ENCODE measurements around the gene MECR. TPM values are rescaled to one million over a fixed set of nuclear protein-coding genes. Genes with fewer than 3 reads are reported as not detected.

The MECR gene
- total RNA-seq, 1 donor from 2014 or later, result 19.7 TPM

DNA sequence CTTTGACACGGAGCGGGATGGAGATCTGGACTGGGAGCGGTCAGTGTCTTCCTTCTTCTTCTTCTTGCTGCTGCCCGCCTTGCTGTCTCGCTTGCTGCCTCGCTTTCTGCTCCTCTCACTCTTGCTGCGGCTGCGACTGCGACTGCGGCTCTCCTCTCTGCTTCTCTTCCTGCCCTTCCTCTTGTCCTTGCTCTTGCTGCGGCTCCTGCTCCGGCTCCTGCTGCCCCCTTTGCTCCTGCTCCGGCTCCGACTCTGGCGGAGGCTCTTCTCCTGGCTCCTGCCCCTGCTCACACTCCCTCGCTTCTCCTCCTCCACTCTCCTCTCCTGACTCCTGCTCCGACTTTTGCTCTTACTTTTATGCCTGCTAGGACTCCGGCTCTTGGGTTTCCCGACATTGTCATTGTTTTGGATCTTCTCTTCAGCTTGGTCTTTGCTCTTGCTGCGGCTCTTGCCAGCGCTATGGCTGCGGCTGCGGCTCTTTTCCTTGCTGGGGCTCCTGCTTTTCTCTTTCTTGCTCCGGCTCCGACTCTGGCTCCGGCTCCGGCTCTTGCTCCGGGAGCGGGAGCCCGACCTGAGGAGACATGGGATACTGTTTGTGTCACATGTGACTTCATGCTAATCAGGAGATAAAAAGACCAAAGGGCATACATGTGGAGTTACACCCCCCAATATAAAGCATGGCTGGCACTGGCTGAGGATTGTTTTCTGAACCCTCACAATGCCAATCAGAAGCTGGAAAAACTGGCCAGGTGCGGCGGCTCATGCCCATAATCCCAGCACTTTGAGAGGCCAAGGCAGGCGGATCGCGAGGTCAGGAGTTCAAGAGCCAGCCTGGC, 81.9 kb downstream of the MECR start:
- no peak for DNase-seq (ENCODE audit: low read depth)
- no peak for TF ChIP-seq CTCF (conservative IDR thresholded peaks at IDR 0.05; ENCODE audit: low read depth, low read length)
- H3K4me3 ChIP-seq (ENCODE audit: low read depth, low read length), result no peak overlapping the region

- peak; percentile 83 for DNase-seq (ENCODE audit: low read depth)
- TF ChIP-seq CTCF (conservative IDR thresholded peaks at IDR 0.05; ENCODE audit: low read depth, low read length), result no peak
- H3K4me3 ChIP-seq (ENCODE audit: low read depth, low read length), result no peak overlapping the region
Measured at GRCh38 chr1:29145739-29146437, 84.8 kb downstream of the MECR start.

GRCh38 chr1:29144178-29144577, 86.6 kb downstream of the MECR start:
- TF ChIP-seq CTCF (conservative IDR thresholded peaks at IDR 0.05; ENCODE audit: low read depth, low read length), result no peak
- no peak for DNase-seq (ENCODE audit: low read depth)
- H3K4me3 ChIP-seq (ENCODE audit: low read depth, low read length), result no peak overlapping the region

DNA sequence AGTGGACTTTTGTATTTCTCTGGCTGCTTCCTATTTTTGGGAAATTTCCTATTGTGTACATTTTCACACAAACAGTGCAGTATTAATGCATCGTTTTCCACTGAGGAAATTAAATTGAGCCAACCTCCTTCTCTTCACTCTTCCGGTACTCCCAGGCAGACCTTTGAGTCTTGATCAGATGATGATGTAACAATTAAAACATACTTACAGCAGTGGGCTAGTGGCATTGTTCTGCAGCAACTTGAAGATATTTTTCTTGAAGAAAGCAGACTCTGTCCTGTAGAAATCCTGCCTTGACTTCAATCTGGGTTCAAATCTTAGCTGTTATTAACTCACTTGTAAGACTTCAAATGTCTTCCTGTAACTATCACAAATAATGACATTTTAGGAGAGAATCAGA, 88.0 kb downstream of the MECR start:
- no peak for TF ChIP-seq CTCF (conservative IDR thresholded peaks at IDR 0.05; ENCODE audit: low read depth, low read length)
- no peak overlapping the region for H3K4me3 ChIP-seq (ENCODE audit: low read depth, low read length)
- no peak for DNase-seq (ENCODE audit: low read depth)

Other genes with a start within 250 kb of the MECR start
- 6.9 and 14.9 TPM in 2 replicates for gene TMEM200B, start 107.0 kb downstream of the MECR start, total RNA-seq
- gene SRSF4, start 49.0 kb downstream of the MECR start, total RNA-seq, result 46.4 and 48.2 TPM in 2 replicates
- gene PTPRU, start 5.6 kb upstream of the MECR start, total RNA-seq, result 28.1 and 44.7 TPM in 2 replicates